ENCODE results near the gene SCAF1. TPM values are rescaled to one million over a fixed set of nuclear protein-coding genes. Genes with fewer than 3 reads are reported as not detected.
A peak's percentile ranks its signal among the peaks of the same experiment; 100 is the strongest.

SCAF1 gene
- total and polyA plus RNA-seq, 7 donors: 23.0 to 72.9 (median 45.5) TPM

DNA sequence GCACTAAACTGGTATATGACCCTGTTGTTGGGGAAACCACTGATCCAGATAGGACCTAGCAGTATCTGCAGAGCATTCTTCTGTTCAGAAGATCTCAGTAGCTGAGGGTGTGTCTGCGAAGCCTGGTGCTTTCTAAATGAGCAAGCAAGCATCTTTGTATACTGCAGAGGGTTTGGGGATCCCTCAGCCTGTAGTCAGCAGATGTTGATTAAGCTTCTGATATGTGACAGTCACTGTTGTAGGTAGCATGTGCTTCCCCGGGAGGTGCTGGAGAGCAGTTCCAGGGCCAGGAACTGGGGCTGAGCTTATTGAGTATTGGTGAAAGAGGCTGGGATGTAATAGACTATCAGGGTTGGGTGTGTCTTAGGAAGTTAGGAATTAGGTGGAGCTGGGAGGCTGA, 1.5 kb downstream of the SCAF1 start:
- H3K27ac ChIP-seq: peak overlapping the region; percentile 98
- no peaks in the 10 kb centered on the region for H3K9me3 ChIP-seq
- no peak for ATAC-seq
- peak overlapping the region; percentile 80 for H3K4me3 ChIP-seq
- TF ChIP-seq, protein P1, sequence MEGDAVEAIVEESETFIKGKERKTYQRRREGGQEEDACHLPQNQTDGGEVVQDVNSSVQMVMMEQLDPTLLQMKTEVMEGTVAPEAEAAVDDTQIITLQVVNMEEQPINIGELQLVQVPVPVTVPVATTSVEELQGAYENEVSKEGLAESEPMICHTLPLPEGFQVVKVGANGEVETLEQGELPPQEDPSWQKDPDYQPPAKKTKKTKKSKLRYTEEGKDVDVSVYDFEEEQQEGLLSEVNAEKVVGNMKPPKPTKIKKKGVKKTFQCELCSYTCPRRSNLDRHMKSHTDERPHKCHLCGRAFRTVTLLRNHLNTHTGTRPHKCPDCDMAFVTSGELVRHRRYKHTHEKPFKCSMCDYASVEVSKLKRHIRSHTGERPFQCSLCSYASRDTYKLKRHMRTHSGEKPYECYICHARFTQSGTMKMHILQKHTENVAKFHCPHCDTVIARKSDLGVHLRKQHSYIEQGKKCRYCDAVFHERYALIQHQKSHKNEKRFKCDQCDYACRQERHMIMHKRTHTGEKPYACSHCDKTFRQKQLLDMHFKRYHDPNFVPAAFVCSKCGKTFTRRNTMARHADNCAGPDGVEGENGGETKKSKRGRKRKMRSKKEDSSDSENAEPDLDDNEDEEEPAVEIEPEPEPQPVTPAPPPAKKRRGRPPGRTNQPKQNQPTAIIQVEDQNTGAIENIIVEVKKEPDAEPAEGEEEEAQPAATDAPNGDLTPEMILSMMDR (IDR thresholded peaks at IDR 0.05): no peak
- peaks cover 28% of the 10 kb centered on the region for H3K4me1 ChIP-seq
- 58 to 67% (median 66%) methylated on average over 2 of the region's 2 CpGs for WGBS, 3 donors
- H3K27me3 ChIP-seq (ENCODE audit: insufficient read depth in 3 of 3, low read length in 2 of 3): no peaks in the 10 kb centered on the region
- DNase-seq: peak in 1 of 2 donors; percentile 39
- H3K36me3 ChIP-seq (ENCODE audit: insufficient read depth in 1 of 2, low read depth in 1 of 2): peaks cover 3 to 35% of the 10 kb centered on the region in 2 donors
- intact Hi-C loops (cut with DNase I): loop anchor here in 1 of 2 donors (5.0 kb wide), 1 partner anchor 191 kb away; the partner anchor contains the start of genes ALDH16A1 and PIH1D1

DNA sequence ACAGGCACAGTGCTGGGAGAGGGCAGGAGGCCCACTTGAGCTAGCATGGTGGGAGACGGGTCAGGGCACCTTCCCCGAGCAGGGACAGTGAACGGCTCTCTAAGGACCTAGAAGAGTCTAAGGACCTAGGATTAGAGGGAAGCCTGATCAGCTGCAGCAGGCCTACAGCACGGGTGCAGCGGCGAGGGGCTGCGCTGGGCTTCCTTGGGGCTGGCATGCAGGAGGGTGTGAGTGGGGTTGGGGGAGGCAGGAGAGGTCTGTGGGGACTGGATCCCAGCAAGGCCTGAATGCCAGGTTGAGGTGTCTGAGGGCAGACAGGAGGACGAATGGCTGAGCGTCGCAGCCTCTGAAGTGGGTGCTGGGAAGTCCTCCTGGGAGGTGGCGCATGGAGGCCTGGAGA, 3.6 kb downstream of the SCAF1 start:
- WGBS, 3 donors: 86 to 89% (median 87%) methylated on average over 11 of the region's 11 CpGs
- intact Hi-C loops (cut with DNase I): no loop called here
- Histone ChIP-seq H3K4me3 (no peak overlapping the region), H3K36me3 (ENCODE audit: insufficient read depth in 1 of 2, low read depth in 1 of 2) (peaks cover 3 to 54% of the 10 kb centered on the region in 2 donors), H3K27me3 (ENCODE audit: insufficient read depth in 3 of 3, low read length in 2 of 3) (no peaks in the 10 kb centered on the region), H3K4me1 (peaks cover 21% of the 10 kb centered on the region), H3K9me3 (no peaks in the 10 kb centered on the region), H3K27ac (no peak overlapping the region)
- TF ChIP-seq, protein P1 (IDR thresholded peaks at IDR 0.05): no peak
- DNase-seq: no peak
- no peak for ATAC-seq

GRCh38 chr19:49645995-49646394, 4.0 kb downstream of the SCAF1 start:
- WGBS, 3 donors: 87 to 89% (median 89%) methylated on average over 12 to 13 of the region's 13 CpGs
- ATAC-seq: no peak
- H3K27me3 ChIP-seq (ENCODE audit: insufficient read depth in 3 of 3, low read length in 2 of 3): no peaks in the 10 kb centered on the region
- TF ChIP-seq, protein P1 (IDR thresholded peaks at IDR 0.05): no peak
- no peak overlapping the region for H3K4me3 ChIP-seq
- no peak for DNase-seq
- H3K36me3 ChIP-seq (ENCODE audit: insufficient read depth in 1 of 2, low read depth in 1 of 2): peaks cover 3 to 56% of the 10 kb centered on the region in 2 donors
- intact Hi-C loops (cut with DNase I): no loop called here
- no peak overlapping the region for H3K27ac ChIP-seq
- H3K4me1 ChIP-seq: peaks cover 21% of the 10 kb centered on the region
- H3K9me3 ChIP-seq: no peaks in the 10 kb centered on the region

DNA sequence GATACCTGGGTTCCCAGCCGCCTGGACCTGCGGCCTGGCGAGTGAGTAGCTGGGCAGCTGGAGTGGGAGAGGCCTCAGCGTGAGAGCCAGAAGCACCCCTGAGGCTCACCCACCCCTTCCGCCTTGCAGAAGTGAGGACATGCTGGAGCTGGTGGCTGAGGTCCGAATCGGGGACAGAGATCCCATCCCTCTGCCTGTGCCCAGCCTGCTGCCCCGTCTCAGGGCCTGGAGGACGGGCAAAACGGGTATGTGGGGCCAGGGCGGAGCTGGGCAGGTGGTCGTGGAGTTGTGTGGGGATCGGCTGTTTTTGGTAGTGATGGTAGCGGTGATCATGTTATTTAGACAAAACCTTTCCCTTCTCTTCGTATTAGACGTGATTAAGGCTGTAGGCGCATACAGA, 4.6 kb downstream of the SCAF1 start:
- ATAC-seq (no peak), DNase-seq (no peak)
- TF ChIP-seq, protein P1 (IDR thresholded peaks at IDR 0.05): no peak
- H3K4me3 ChIP-seq: no peak overlapping the region
- intact Hi-C loops (cut with DNase I): no loop called here
- H3K27ac ChIP-seq: no peak overlapping the region
- peaks cover 21% of the 10 kb centered on the region for H3K4me1 ChIP-seq
- H3K36me3 ChIP-seq (ENCODE audit: insufficient read depth in 1 of 2, low read depth in 1 of 2): peaks cover 3 to 61% of the 10 kb centered on the region in 2 donors
- WGBS, 3 donors: 86 to 89% (median 89%) methylated on average over 17 of the region's 17 CpGs
- H3K9me3 ChIP-seq: no peaks in the 10 kb centered on the region
- no peaks in the 10 kb centered on the region for H3K27me3 ChIP-seq (ENCODE audit: insufficient read depth in 3 of 3, low read length in 2 of 3)

Measured in psoas muscle (tissue), 8 donors.